CD8-positive, alpha-beta memory T cell (primary cell): ENCODE results near the gene PSMB11. TPM values are rescaled to one million over a fixed set of nuclear protein-coding genes. Genes with fewer than 3 reads are reported as not detected.

ENCODE experiments used
- polyA plus RNA-seq: library from polyadenylated mRNA; unstranded; fragments of 300-500 nt; fragmentation: Illumina TruSeq; gene quantifications from one replicate; pipeline ENCODE4 v1.2.3, GENCODE V29; 2021
- total RNA-seq, 2 experiments: library from RNA; stranded (reverse); gene quantifications; one replicate each; pipeline ENCODE4 v1.2.3, GENCODE V29; 2021

PSMB11 gene
- total and polyA plus RNA-seq, 3 experiments from 2014 or later: not detected

Other genes starting within 250 kb of the PSMB11 start
- under 1 TPM; 0.70 to 0.75 TPM for gene SLC7A7, start 226.8 kb upstream of the PSMB11 start, total RNA-seq
- gene SLC7A7, start 226.8 kb upstream of the PSMB11 start, polyA plus RNA-seq: not detected
- gene MRPL52, start 212.3 kb upstream of the PSMB11 start, total RNA-seq: 100 to 1,000 TPM; 181 to 185 TPM
- gene MRPL52, start 212.3 kb upstream of the PSMB11 start, polyA plus RNA-seq: 139 TPM
- 1 to 10 TPM; 1.4 to 1.7 TPM for gene MMP14, start 205.6 kb upstream of the PSMB11 start, total RNA-seq
- gene MMP14, start 205.6 kb upstream of the PSMB11 start, polyA plus RNA-seq: not detected
- 10 to 100 TPM; 33.4 to 38.1 TPM for gene LRP10, start 170.5 kb upstream of the PSMB11 start, total RNA-seq
- gene LRP10, start 170.5 kb upstream of the PSMB11 start, polyA plus RNA-seq: 105 TPM
- gene REM2, start 159.0 kb upstream of the PSMB11 start, total RNA-seq: under 1 TPM; 0.33 TPM
- gene REM2, start 159.0 kb upstream of the PSMB11 start, polyA plus RNA-seq: 1.0 TPM
- 10 to 100 TPM; 83.6 to 88.8 TPM for gene RBM23, start 123.1 kb upstream of the PSMB11 start, total RNA-seq
- gene RBM23, start 123.1 kb upstream of the PSMB11 start, polyA plus RNA-seq: 50.3 TPM
- gene PRMT5, start 112.8 kb upstream of the PSMB11 start, total RNA-seq: 100 to 1,000 TPM; 191 to 200 TPM
- 41.3 TPM for gene PRMT5, start 112.8 kb upstream of the PSMB11 start, polyA plus RNA-seq
- gene HAUS4, start 85.1 kb upstream of the PSMB11 start, total RNA-seq: 10 to 100 TPM; 43.3 to 48.3 TPM
- gene HAUS4, start 85.1 kb upstream of the PSMB11 start, polyA plus RNA-seq: 24.6 TPM
- gene AJUBA, start 59.7 kb upstream of the PSMB11 start, total RNA-seq: 1 to 10 TPM in 1 of 2 experiments, under 1 TPM in 1; 0.90 to 1.2 TPM
- gene AJUBA, start 59.7 kb upstream of the PSMB11 start, polyA plus RNA-seq: 0.64 TPM
- 1 to 10 TPM; 7.5 to 8.3 TPM for gene C14orf93, start 32.1 kb upstream of the PSMB11 start, total RNA-seq
- 5.8 TPM for gene C14orf93, start 32.1 kb upstream of the PSMB11 start, polyA plus RNA-seq
- 100 to 1,000 TPM; 186 to 198 TPM for gene PSMB5, start 7.3 kb upstream of the PSMB11 start, total RNA-seq
- gene PSMB5, start 7.3 kb upstream of the PSMB11 start, polyA plus RNA-seq: 37.1 TPM
- gene CDH24, start 15.3 kb downstream of the PSMB11 start, total RNA-seq: under 1 TPM; 0.82 to 0.88 TPM
- 0.36 TPM for gene CDH24, start 15.3 kb downstream of the PSMB11 start, polyA plus RNA-seq
- gene ACIN1, start 52.9 kb downstream of the PSMB11 start, total RNA-seq: 100 to 1,000 TPM; 195 to 198 TPM
- gene ACIN1, start 52.9 kb downstream of the PSMB11 start, polyA plus RNA-seq: 15.1 TPM
- 10 to 100 TPM; 52.5 to 55.6 TPM for gene C14orf119, start 53.3 kb downstream of the PSMB11 start, total RNA-seq
- gene C14orf119, start 53.3 kb downstream of the PSMB11 start, polyA plus RNA-seq: 112 TPM
- gene CIROP, start 62.8 kb downstream of the PSMB11 start, total RNA-seq: not detected
- not detected for gene CIROP, start 62.8 kb downstream of the PSMB11 start, polyA plus RNA-seq
- under 1 TPM; 0.16 to 0.22 TPM for gene CEBPE, start 77.0 kb downstream of the PSMB11 start, total RNA-seq
- gene CEBPE, start 77.0 kb downstream of the PSMB11 start, polyA plus RNA-seq: not detected
- gene SLC7A8, start 141.4 kb downstream of the PSMB11 start, total RNA-seq: 1 to 10 TPM; 1.4 to 2.5 TPM
- 0.51 TPM for gene SLC7A8, start 141.4 kb downstream of the PSMB11 start, polyA plus RNA-seq
- not detected for gene RNF212B, start 195.7 kb downstream of the PSMB11 start, total RNA-seq
- not detected for gene RNF212B, start 195.7 kb downstream of the PSMB11 start, polyA plus RNA-seq
- gene HOMEZ, start 243.9 kb downstream of the PSMB11 start, total RNA-seq: 10 to 100 TPM; 12.8 to 13.4 TPM
- 4.9 TPM for gene HOMEZ, start 243.9 kb downstream of the PSMB11 start, polyA plus RNA-seq